Stimulated activated CD4-positive, alpha-beta T cell treated with anti-CD3 and anti-CD28 coated beads, TNF-alpha, amount 100 ng/mL, for 24 hours (primary cell): ENCODE data around the gene ZNF619.

Source experiments
- DNase-seq, 3 experiments: peaks; one replicate each; pipeline ENCODE4 v3.0.0-alpha.2; 2020; ENCODE audit warnings: low read depth in 3 of 3

The ZNF619 gene

GRCh38 chr3:40532252-40532651, 55.3 kb downstream of the ZNF619 start:
- DNase-seq: no peak

GRCh38 chr3:40534283-40534682, 57.4 kb downstream of the ZNF619 start:
- no peak for DNase-seq
